Activated CD4-positive, alpha-beta T cell treated with anti-CD3 and anti-CD28 coated beads for 1 hour (primary cell): ENCODE measurements around the gene PODN.

Experiments
- DNase-seq: peaks from one replicate; pipeline ENCODE4 v3.0.0-alpha.2; 2020

The PODN gene

GRCh38 chr1:53057127-53057526 is 4.9 kb upstream of the PODN start:
- no peak for DNase-seq

- DNase-seq: no peak
Measured at GRCh38 chr1:53060579-53060978, 1.4 kb upstream of the PODN start.

GRCh38 chr1:53061123-53061858 is 722 bp upstream of the PODN start:
- DNase-seq: no peak

GRCh38 chr1:53062708-53063591 is 937 bp downstream of the PODN start:
- DNase-seq: no peak

- no peak for DNase-seq
Measured at GRCh38 chr1:53063744-53064515, 1.9 kb downstream of the PODN start.

- no peak for DNase-seq
Measured at GRCh38 chr1:53065391-53065790, 3.4 kb downstream of the PODN start.

- no peak for DNase-seq
Measured at GRCh38 chr1:53066488-53066887, 4.5 kb downstream of the PODN start.

GRCh38 chr1:53066891-53067738 is 5.1 kb downstream of the PODN start:
- DNase-seq: peak; percentile 5

GRCh38 chr1:53067886-53068285 is 5.9 kb downstream of the PODN start:
- peak; percentile 4 for DNase-seq

GRCh38 chr1:53068314-53069099 is 6.5 kb downstream of the PODN start:
- DNase-seq: peak; percentile 4

- no peak for DNase-seq
Measured at GRCh38 chr1:53069265-53069662, 7.3 kb downstream of the PODN start.

- peak; percentile 6 for DNase-seq
Measured at GRCh38 chr1:53069663-53070327, 7.8 kb downstream of the PODN start.

- DNase-seq: no peak
Measured at GRCh38 chr1:53070621-53071020, 8.6 kb downstream of the PODN start.

- no peak for DNase-seq
Measured at GRCh38 chr1:53071167-53071865, 9.3 kb downstream of the PODN start.

GRCh38 chr1:53071915-53072314 is 9.9 kb downstream of the PODN start:
- DNase-seq: no peak

- no peak for DNase-seq
Measured at GRCh38 chr1:53073287-53073686, 11.3 kb downstream of the PODN start.

GRCh38 chr1:53073868-53074311 is 11.9 kb downstream of the PODN start:
- DNase-seq: no peak

- peak; percentile 3 for DNase-seq
Measured at GRCh38 chr1:53074313-53075154, 12.5 kb downstream of the PODN start.

GRCh38 chr1:53075206-53075605 is 13.2 kb downstream of the PODN start:
- no peak for DNase-seq
